Stimulated activated CD4-positive, alpha-beta T cell treated with anti-CD3 and anti-CD28 coated beads, Interleukin-4, amount 100 ng/mL, for 48 hours (primary cell): Measurements from ENCODE around the gene UTP25.

Experiments used
- DNase-seq, 2 donors: peaks; one replicate each; pipeline ENCODE4 v3.0.0-alpha.2; 2020; ENCODE audit warnings: low read depth in 2 of 2

UTP25 gene

GRCh38 chr1:209839875-209840546 is 12.2 kb downstream of the UTP25 start:
- DNase-seq, result no peak

DNA sequence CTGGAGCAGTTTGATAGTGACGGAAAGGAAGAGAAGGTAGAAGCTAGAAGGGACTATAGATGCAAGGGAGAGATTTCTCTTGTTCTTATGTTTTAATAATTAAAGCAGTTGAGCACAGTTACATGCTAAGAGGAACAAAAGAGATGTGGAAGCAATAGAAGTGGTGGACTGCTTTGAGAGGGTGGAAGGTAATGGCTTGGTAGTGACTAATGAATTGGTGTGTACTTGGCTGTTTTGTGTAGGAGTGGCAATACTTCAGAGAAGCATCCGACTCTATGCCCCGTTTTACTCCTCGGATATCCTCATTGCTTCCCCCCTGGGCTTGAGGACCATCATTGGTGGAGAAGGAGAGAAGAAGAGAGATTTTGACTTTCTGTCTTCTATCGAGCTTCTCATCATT is 12.8 kb downstream of the UTP25 start:
- DNase-seq, result no peak

GRCh38 chr1:209844695-209845407 is 17.1 kb downstream of the UTP25 start:
- no peak for DNase-seq

GRCh38 chr1:209845408-209845725 is 17.6 kb downstream of the UTP25 start:
- DNase-seq, result no peak

- DNase-seq, result no peak
These were observed 21.6 kb downstream of the UTP25 start for GRCh38 chr1:209849388-209849787.

DNA sequence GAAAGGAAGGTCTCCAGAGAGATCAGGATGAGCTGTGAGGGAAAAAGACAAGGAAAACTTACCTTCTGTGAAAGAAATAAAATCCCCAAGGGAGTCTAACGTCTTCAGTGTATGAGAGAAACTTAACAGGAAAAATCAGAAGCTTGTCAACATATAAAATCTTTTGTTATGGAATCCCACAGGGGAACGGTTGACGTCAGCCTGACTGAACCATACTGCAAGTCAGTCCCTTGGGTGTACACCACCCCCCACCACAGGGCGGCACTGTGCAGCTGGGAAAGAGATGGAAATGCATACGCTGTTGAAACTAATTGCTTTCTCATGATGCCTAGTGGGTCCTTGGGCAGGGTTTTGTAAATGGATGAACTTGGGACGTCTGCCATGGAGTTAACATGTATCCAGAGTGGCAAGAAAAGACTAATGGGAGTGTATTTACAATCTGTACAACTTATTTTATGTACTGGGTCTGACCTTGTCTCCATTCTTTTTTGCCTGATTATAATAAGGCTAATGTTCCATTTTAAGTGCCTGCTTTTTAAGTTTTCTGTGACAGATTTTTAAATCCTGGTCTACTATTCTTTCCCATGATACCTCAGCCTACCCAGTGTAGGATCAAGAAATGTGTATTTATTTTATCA is 22.7 kb downstream of the UTP25 start:
- DNase-seq, result peak; percentile 36 to 38

- DNase-seq, result no peak
These were observed 25.9 kb downstream of the UTP25 start for GRCh38 chr1:209853676-209854075.

DNA sequence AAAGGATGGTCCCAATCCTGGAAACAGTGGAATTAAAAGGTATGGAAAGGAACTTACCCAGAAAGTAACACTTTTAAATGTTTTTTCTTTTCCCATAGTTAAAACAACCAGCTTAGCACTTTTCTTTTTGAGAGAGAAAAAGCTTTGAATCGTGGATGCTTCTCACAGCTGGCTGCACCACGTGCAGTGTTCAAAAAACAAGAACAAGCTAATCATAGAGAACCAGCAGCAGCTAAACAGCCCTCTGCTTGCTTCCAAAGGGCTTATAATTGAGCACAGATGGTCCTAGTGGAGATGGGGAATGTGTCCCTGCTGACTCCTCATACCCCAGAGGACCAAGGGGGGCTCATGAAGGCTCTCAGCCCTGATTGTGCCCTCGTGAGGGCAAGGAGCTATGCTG is 26.4 kb downstream of the UTP25 start:
- no peak for DNase-seq

DNA sequence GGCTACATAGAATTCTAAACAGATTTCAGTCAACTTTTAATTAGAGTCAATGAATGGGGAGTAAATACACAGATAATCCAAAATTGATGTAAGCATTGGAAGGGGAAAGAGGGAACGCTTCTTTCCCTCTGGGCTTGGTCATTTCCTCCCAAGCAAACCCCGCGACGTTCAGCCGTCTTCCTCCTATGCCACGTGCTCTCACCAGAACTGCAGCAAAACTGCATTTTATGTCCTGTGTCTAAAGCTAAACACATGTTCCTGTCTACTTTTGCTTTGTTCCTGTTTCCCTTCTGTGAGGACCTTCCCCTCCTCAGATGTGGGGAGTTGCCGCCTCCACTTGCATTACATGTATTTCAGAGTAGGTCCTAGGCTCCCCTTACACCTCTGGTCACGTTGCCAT is 27.2 kb downstream of the UTP25 start:
- no peak for DNase-seq

GRCh38 chr1:209855623-209856022 is 27.9 kb downstream of the UTP25 start:
- DNase-seq, result no peak

GRCh38 chr1:209858561-209859103 is 30.9 kb downstream of the UTP25 start:
- no peak for DNase-seq

DNA sequence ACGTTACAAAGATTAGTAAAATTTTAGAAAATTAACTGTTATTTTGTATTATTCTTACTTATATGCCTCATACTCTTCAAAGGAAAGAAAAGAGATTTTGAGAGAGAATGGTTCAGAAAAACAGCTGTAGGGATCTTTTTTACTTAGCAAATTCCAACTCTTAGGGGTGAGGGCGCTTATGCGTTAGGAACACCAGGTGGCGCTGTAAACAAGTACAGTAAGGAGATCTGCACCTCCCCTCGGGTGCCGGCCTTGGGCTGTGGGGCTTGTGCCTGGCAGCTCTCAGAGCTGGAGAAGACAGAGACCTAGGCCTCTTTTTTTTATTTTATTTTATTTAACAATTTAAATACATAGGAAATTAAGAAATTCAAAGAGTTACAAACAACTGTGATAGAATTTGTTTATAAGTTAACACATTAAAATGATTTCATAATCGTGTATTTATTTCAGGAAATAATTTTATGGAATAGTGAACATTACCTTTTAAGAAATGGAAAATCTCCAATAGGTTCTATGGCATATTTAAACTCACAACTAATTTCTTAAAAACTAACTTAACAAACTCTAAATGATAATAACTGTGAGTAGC is 32.6 kb downstream of the UTP25 start:
- DNase-seq, result peak; percentile 58 to 65

DNA sequence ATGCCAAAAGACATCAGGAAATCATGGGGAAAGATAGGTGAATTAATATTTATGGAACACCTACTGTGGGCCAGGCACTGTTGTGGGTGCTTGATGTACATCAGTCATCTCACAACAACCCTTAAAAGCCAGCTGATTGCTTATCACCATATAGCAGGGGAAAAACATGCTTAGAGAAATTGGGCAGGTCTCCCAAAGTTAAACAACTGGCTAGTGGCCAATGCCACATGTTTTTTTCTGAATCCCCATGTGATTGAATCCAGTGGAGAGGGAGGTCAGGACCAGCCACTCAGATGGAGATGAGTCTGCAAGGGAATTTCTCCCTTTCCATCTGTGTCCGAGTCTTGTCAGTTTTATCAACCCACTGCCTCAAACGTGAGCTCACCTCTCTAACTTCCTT is 33.5 kb downstream of the UTP25 start:
- DNase-seq, result no peak

DNA sequence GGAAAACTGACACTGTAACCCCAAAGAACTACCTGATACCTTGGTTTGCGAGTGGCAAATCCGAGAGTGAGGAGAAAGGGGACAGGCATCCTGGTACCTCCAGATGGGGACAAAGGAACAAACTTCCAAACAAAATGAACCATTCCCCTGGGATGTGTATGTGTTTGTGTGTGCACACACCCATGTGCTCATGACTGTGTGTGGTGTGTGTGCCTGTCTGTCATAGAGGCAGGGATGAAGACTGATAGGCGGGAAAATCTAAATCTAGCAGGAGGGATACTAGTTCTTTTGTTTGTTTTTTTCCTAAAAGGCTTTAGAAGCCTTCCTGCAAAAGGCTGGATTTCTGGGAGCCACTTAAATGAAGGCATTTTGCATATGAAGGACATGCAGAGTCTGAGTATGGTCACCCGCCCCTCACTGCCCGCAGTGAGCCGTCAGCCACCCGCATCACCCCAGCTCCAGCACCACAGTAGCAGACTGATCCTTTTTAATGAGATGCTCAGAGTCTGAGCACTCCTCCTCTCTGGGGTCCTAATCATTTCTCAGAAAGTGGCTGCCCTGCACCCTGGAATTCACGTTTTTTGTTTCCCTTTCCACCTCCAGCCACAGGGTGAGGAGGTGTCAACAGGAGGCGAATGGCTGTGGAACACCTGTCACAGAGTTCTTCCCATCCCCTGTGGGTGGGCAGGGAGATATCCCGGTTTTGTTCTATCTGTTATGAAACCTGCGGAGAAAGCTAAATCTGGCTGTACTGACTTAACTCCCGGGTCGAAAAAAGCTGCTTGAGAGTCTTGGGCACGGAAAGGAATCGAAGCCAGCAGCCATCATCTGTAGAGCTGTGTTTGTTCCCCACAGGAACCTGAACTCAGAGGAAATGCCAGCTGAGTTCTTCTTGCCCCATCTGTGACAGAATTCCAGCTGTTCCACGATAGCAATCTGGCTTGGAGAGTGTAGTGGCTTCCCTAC is 34.9 kb downstream of the UTP25 start:
- DNase-seq, result no peak

- DNase-seq, result no peak
These were observed 36.2 kb downstream of the UTP25 start for GRCh38 chr1:209863766-209864485.

DNA sequence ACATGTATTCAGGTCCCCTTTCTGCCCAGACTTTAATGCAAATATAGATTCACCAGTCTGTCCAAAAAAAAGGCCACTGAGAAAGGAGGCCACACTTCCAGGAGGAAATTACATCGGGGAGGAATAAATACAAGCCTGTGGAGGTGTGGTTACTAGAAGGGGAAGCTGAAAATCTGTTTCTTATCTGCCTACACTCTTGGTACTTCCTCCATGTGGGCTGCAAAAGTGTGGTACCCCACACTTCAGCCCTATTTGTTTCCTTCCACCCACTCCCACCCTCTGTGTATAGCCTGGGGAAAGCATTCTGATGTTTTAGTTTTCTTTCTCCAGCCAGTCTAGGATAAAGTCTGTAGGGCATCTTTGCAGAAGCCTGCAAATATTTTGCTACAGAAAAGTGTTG is 38.4 kb downstream of the UTP25 start:
- no peak for DNase-seq

- DNase-seq, result no peak
These were observed 41.7 kb downstream of the UTP25 start for GRCh38 chr1:209869291-209870149.

DNA sequence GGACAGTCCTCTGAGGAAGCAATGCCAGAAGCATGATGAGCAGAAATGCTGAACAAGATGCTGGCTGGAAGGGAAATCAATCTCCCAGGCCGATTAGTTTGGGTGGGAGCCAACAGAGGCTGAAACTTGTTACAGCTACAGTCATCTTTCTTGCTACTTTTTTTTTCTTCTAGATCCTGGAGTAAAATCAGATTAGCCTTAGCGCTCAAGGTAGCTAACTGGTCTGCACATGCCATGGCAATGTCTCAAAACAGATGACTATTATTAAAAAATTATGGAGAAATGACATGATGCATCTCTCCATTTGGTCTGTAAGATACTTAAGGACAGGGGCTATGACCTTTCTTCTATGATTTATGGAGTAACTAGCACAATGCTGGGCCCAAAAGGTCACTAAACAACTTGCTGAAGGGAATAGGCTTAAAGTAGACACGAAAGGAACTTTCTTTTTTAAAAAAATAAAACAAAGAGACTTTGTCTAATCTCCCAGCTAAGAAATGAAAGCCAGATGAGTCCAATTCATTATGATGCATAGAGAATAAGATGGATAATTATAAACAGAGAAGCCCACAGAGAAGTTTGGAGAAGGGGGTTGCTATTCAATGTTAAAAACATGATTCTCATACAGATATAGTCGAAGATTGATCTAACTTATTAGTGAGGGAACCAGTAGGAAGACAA is 42.5 kb downstream of the UTP25 start:
- DNase-seq, result no peak

DNA sequence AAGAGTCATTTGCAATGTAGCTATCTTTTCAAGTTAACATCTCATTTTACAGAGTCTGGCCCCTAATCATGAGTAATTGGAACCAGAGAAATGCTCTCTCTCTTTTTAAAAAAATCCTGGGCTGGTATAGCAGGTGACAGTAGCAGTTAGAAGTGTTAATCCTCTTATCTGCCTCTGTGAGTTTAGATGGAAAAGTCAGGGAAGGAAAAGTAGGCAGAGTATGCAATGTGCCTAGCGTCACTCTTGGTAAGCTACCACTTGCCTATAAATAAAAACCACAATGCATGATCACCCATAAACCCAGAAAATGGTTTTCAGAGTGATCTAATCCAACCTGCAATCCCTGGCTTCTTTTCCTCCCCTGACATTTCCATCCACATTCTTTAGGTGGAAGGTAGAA is 43.2 kb downstream of the UTP25 start:
- DNase-seq, result no peak
